Measurements from ENCODE around the gene LAMA3. TPM values are rescaled to one million over a fixed set of nuclear protein-coding genes. Genes with fewer than 3 reads are reported as not detected.

The LAMA3 gene
- total and polyA plus RNA-seq, 2 donors (not counting 3 experiments of a cell fraction or from before 2014, with no cell fraction given), result 2.6 to 12.3 TPM

GRCh38 chr18:23752796-23753195 lies 63.5 kb downstream of the LAMA3 start:
- Histone ChIP-seq H3K36me3 (ENCODE audit: control insufficient read depth in 2 of 2, extremely low read depth in 1 of 2, insufficient read depth in 2 of 2, low read length in 2 of 2) (no peaks in the 10 kb centered on the region), H3K4me2 (ENCODE audit: insufficient read depth, low read length) (no peak overlapping the region), H3K4me1 (ENCODE audit: control insufficient read depth, extremely low read depth, insufficient read depth, low read length) (no peaks in the 10 kb centered on the region), H3K9me3 (replicated peaks; ENCODE audit: control insufficient read depth, insufficient read depth, low read length) (no peaks in the 10 kb centered on the region), H3K27me3 (ENCODE audit: control insufficient read depth in 2 of 2, insufficient read depth in 2 of 2, low read length in 2 of 2) (no peaks in the 10 kb centered on the region), H3K79me2 (ENCODE audit: control insufficient read depth, insufficient read depth, low read length) (no peaks in the 10 kb centered on the region), H3K4me3 (replicated peaks in 1 of 3; ENCODE audit: insufficient read depth in 1 of 3, low read depth in 1 of 3, low read length in 3 of 3) (no peak overlapping the region), H4K20me1 (replicated peaks; ENCODE audit: control insufficient read depth, extremely low read depth, insufficient read depth, low read length) (no peaks in the 10 kb centered on the region), H3K9ac (replicated peaks; ENCODE audit: extremely low read depth, insufficient read depth, low read length) (no peak overlapping the region), H3K9me1 (replicated peaks; ENCODE audit: control insufficient read depth, extremely low read depth, insufficient read depth, low read length) (no peaks in the 10 kb centered on the region), H2AFZ (ENCODE audit: low read depth, low read length) (no peak overlapping the region), H3K27ac (ENCODE audit: insufficient read depth, low read depth, low read length) (no peak overlapping the region)
- ChIA-PET POLR2A (no interaction called here), CTCF (interaction anchor here (0.9 to 2.0 kb wide), 2 partner anchors 9 to 166 kb away, joined by 3 to 5 read pairs; no protein-coding TSS in a partner anchor)
- intact Hi-C loops (cut with micrococcal nuclease) (no loop called here), dilution Hi-C loops (cut with MboI; ENCODE audit: extremely low pct_ligation_motif_present, low sequenced_read_pairs) (no loop called here)
- TF ChIP-seq MYC (IDR thresholded peaks at IDR 0.05; ENCODE audit: low read depth, low read length) (no peak), EZH2 (IDR thresholded peaks at IDR 0.05; ENCODE audit: borderline replicate concordance, low read depth, low read length, severe bottlenecking) (no peak), POLR2A (IDR thresholded peaks at IDR 0.05; ENCODE audit: low read depth, low read length) (no peak)
- no peak for DNase-seq (ENCODE audit: low read depth, low spot score)
- no TSS peak for BruUV-seq (replicated peaks)
- FAIRE-seq, result no peak

- POLR2A ChIA-PET, result no interaction called here
- FAIRE-seq, result no peak
Observed at GRCh38 chr18:23756590-23757436, 67.6 kb downstream of the LAMA3 start.

More at GRCh38 chr18:23756590-23757436, 67.6 kb downstream of the LAMA3 start:
- dilution Hi-C loops (cut with MboI; ENCODE audit: extremely low pct_ligation_motif_present, low sequenced_read_pairs), result no loop called here
- Histone ChIP-seq H3K4me1 (ENCODE audit: control insufficient read depth, extremely low read depth, insufficient read depth, low read length) (no peaks in the 10 kb centered on the region), H3K9me1 (replicated peaks; ENCODE audit: control insufficient read depth, extremely low read depth, insufficient read depth, low read length) (no peaks in the 10 kb centered on the region), H3K27me3 (ENCODE audit: control insufficient read depth in 2 of 2, insufficient read depth in 2 of 2, low read length in 2 of 2) (no peaks in the 10 kb centered on the region), H3K9me3 (replicated peaks; ENCODE audit: control insufficient read depth, insufficient read depth, low read length) (no peaks in the 10 kb centered on the region), H3K27ac (ENCODE audit: insufficient read depth, low read depth, low read length) (no peak overlapping the region), H4K20me1 (replicated peaks; ENCODE audit: control insufficient read depth, extremely low read depth, insufficient read depth, low read length) (no peaks in the 10 kb centered on the region), H3K36me3 (ENCODE audit: control insufficient read depth in 2 of 2, extremely low read depth in 1 of 2, insufficient read depth in 2 of 2, low read length in 2 of 2) (no peaks in the 10 kb centered on the region), H3K9ac (replicated peaks; ENCODE audit: extremely low read depth, insufficient read depth, low read length) (no peak overlapping the region), H3K4me3 (replicated peaks in 1 of 3; ENCODE audit: insufficient read depth in 1 of 3, low read depth in 1 of 3, low read length in 3 of 3) (no peak overlapping the region), H3K4me2 (ENCODE audit: insufficient read depth, low read length) (no peak overlapping the region), H3K79me2 (ENCODE audit: control insufficient read depth, insufficient read depth, low read length) (no peaks in the 10 kb centered on the region), H2AFZ (ENCODE audit: low read depth, low read length) (no peak overlapping the region)
- intact Hi-C loops (cut with micrococcal nuclease), result no loop called here
- BruUV-seq (replicated peaks), result no TSS peak
- DNase-seq (ENCODE audit: low read depth, low spot score), result no peak
- CTCF ChIA-PET, result no interaction called here
- TF ChIP-seq CTCF (IDR thresholded peaks at IDR 0.05; ENCODE audit: extremely low read depth in 1 of 2, insufficient read depth in 1 of 2, low read depth in 1 of 2, low read length in 2 of 2), result no peak
- TF ChIP-seq POLR2A (IDR thresholded peaks at IDR 0.05; ENCODE audit: low read depth, low read length), result no peak
- no peak for TF ChIP-seq JUN (IDR thresholded peaks at IDR 0.05; ENCODE audit: borderline replicate concordance, insufficient read depth, insufficient read length, low read depth)
- TF ChIP-seq FOS (IDR thresholded peaks at IDR 0.05; ENCODE audit: borderline replicate concordance, insufficient read depth, low read length), result no peak
- no peak for TF ChIP-seq POLR2AphosphoS5 (IDR thresholded peaks at IDR 0.05; ENCODE audit: insufficient read depth, low read depth, low read length)
- TF ChIP-seq GATA2 (IDR thresholded peaks at IDR 0.05; ENCODE audit: insufficient read depth, insufficient read length, low read depth, low read length), result no peak
- no peak for TF ChIP-seq MAX (IDR thresholded peaks at IDR 0.05; ENCODE audit: insufficient read depth, insufficient read length)
- no peak for TF ChIP-seq MYC (IDR thresholded peaks at IDR 0.05; ENCODE audit: low read depth, low read length)
- TF ChIP-seq EZH2 (IDR thresholded peaks at IDR 0.05; ENCODE audit: borderline replicate concordance, low read depth, low read length, severe bottlenecking), result no peak

Data from endothelial cell of umbilical vein (primary cell).